ENCODE data around the gene LRSAM1.

Gene LRSAM1

DNA sequence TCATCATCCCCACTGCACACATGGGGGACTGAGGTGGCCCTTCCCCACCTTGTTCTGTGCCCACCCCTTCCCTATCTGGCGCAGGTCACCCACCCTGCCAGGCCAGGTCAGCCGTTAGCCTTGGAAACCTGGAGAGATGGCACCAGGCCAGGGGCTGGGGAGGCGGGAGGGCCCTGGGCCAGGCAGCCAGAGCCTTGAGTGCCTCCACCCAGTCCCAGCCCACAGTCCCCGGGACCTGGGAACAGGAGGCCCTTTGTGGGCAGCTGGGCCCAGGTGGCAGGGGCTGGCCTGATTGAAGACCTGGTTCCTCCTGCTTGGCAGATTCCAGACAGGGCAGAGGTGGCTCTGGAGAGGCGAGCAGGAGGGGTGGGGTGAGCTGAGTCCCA lies 70.6 kb downstream of the LRSAM1 start:
- H3K4me3 ChIP-seq (IDR thresholded peaks at IDR 0.05; ENCODE audit: insufficient read depth, low read depth, low read length), result no peak overlapping the region
- H4K20me1 ChIP-seq (ENCODE audit: insufficient read depth), result no peaks in the 10 kb centered on the region
- H3K9ac ChIP-seq, result no peak overlapping the region
- H2AFZ ChIP-seq (ENCODE audit: low read depth), result no peak overlapping the region
- TF ChIP-seq, protein P1, sequence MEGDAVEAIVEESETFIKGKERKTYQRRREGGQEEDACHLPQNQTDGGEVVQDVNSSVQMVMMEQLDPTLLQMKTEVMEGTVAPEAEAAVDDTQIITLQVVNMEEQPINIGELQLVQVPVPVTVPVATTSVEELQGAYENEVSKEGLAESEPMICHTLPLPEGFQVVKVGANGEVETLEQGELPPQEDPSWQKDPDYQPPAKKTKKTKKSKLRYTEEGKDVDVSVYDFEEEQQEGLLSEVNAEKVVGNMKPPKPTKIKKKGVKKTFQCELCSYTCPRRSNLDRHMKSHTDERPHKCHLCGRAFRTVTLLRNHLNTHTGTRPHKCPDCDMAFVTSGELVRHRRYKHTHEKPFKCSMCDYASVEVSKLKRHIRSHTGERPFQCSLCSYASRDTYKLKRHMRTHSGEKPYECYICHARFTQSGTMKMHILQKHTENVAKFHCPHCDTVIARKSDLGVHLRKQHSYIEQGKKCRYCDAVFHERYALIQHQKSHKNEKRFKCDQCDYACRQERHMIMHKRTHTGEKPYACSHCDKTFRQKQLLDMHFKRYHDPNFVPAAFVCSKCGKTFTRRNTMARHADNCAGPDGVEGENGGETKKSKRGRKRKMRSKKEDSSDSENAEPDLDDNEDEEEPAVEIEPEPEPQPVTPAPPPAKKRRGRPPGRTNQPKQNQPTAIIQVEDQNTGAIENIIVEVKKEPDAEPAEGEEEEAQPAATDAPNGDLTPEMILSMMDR (conservative IDR thresholded peaks at IDR 0.05; ENCODE audit: low read depth, low read length), result no peak
- no peaks in the 10 kb centered on the region for H3K4me1 ChIP-seq (ENCODE audit: low read depth, poor library complexity, severe bottlenecking)
- no peaks in the 10 kb centered on the region for H3K36me3 ChIP-seq (ENCODE audit: insufficient read depth)
- no peaks in the 10 kb centered on the region for H3K79me2 ChIP-seq (ENCODE audit: insufficient read depth, low read depth)
- H3K27ac ChIP-seq, result no peak overlapping the region
- no peaks in the 10 kb centered on the region for H3K27me3 ChIP-seq (ENCODE audit: insufficient read depth, low read depth)
- H3K4me2 ChIP-seq, result no peak overlapping the region

DNA sequence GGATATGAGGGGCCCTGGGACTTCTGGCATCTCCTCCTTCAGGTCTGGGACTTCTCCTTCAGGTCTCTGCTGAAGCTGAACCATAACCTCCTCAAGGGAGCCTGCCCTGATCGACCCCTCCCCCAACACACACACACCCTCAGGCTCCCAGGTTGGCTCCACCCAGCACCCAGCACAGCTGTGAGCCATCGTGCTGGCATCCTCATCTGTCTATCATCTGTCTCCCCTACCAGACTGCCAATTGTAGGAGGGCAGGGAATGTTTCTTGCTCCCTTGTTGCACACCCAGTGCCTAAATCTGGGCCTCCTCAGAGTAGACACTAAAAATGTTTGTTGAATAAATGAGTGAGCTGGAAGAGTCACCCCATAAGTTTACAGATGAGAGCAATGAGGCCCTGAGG lies 71.4 kb downstream of the LRSAM1 start:
- Histone ChIP-seq H3K36me3 (ENCODE audit: insufficient read depth) (no peaks in the 10 kb centered on the region), H3K4me1 (ENCODE audit: low read depth, poor library complexity, severe bottlenecking) (no peaks in the 10 kb centered on the region), H3K27me3 (ENCODE audit: insufficient read depth, low read depth) (no peaks in the 10 kb centered on the region), H4K20me1 (ENCODE audit: insufficient read depth) (no peaks in the 10 kb centered on the region), H2AFZ (ENCODE audit: low read depth) (no peak overlapping the region), H3K9ac (no peak overlapping the region), H3K4me3 (IDR thresholded peaks at IDR 0.05; ENCODE audit: insufficient read depth, low read depth, low read length) (no peak overlapping the region), H3K27ac (no peak overlapping the region), H3K79me2 (ENCODE audit: insufficient read depth, low read depth) (no peaks in the 10 kb centered on the region), H3K4me2 (no peak overlapping the region)
- TF ChIP-seq, protein P1 (conservative IDR thresholded peaks at IDR 0.05; ENCODE audit: low read depth, low read length), result no peak

DNA sequence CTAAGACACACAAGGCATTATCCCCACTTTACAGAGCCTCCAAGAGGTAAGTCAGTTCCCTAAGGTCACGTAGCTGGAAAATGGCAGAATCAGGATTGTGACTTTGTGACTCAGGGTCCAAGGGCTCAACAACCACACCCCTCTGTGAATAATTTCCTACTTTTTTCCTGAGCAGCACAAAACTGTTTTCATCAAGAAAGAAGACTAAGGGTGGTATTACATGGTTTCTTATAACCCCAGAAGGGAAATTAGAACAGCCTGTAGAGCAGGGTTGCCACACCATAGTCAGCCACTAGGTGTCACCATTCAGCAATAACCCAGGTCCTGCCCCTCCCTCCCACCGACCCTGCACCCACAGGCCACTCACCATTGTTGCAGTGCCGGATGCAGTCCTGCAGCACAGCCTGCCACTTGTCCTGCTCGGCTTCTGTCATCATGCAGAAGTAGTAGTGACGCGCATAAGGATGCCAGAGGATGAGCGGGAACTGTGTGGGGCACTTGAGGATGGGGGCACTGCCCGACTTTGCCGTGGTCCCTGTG lies 72.1 kb downstream of the LRSAM1 start:
- H3K27me3 ChIP-seq (ENCODE audit: insufficient read depth, low read depth), result no peaks in the 10 kb centered on the region
- H4K20me1 ChIP-seq (ENCODE audit: insufficient read depth), result no peaks in the 10 kb centered on the region
- no peak overlapping the region for H3K27ac ChIP-seq
- no peaks in the 10 kb centered on the region for H3K36me3 ChIP-seq (ENCODE audit: insufficient read depth)
- no peaks in the 10 kb centered on the region for H3K79me2 ChIP-seq (ENCODE audit: insufficient read depth, low read depth)
- H3K4me3 ChIP-seq (IDR thresholded peaks at IDR 0.05; ENCODE audit: insufficient read depth, low read depth, low read length), result no peak overlapping the region
- H3K9ac ChIP-seq, result no peak overlapping the region
- H2AFZ ChIP-seq (ENCODE audit: low read depth), result no peak overlapping the region
- no peaks in the 10 kb centered on the region for H3K4me1 ChIP-seq (ENCODE audit: low read depth, poor library complexity, severe bottlenecking)
- no peak overlapping the region for H3K4me2 ChIP-seq
- TF ChIP-seq, protein P1 (conservative IDR thresholded peaks at IDR 0.05; ENCODE audit: low read depth, low read length), result peak; percentile 57

DNA sequence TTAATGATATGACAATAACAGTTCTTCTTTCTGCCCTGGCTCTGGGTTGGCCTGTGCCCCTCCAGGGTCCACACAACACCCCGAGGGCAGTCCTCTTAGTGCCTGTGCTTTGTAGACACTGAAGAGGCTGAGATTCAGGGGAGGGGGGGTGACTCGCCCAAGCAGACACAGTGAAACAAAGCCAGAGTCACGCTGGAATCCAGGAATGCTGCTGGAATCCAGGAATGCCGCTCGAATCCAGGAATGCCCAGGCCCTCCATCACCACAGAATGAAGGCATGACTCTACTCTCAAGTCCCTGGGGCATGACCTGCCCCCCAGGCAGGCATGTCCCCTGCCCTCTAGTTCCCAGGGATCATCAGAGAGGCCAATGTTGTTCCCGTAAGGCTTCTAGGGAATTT lies 73.1 kb downstream of the LRSAM1 start:
- no peak overlapping the region for H3K27ac ChIP-seq
- no peaks in the 10 kb centered on the region for H3K4me1 ChIP-seq (ENCODE audit: low read depth, poor library complexity, severe bottlenecking)
- TF ChIP-seq, protein P1 (conservative IDR thresholded peaks at IDR 0.05; ENCODE audit: low read depth, low read length), result no peak
- H2AFZ ChIP-seq (ENCODE audit: low read depth), result no peak overlapping the region
- no peak overlapping the region for H3K4me3 ChIP-seq (IDR thresholded peaks at IDR 0.05; ENCODE audit: insufficient read depth, low read depth, low read length)
- no peak overlapping the region for H3K9ac ChIP-seq
- no peak overlapping the region for H3K4me2 ChIP-seq
- no peaks in the 10 kb centered on the region for H3K79me2 ChIP-seq (ENCODE audit: insufficient read depth, low read depth)
- H3K36me3 ChIP-seq (ENCODE audit: insufficient read depth), result no peaks in the 10 kb centered on the region
- H3K27me3 ChIP-seq (ENCODE audit: insufficient read depth, low read depth), result no peaks in the 10 kb centered on the region
- no peaks in the 10 kb centered on the region for H4K20me1 ChIP-seq (ENCODE audit: insufficient read depth)
